GM19397 (cell line): ENCODE data around the gene LGSN.
"Not testable (repeated sequence)": the region's sequence is repeated elsewhere in the genome, so short reads cannot be mapped to it uniquely, and the experiment has no call there.

Source experiments
- ATAC-seq: cut with Tn5 transposase; IDR thresholded peaks from one replicate; pipeline ENCODE4 v1.9.1; 2021; ENCODE audit warnings: mild to moderate bottlenecking, moderate library complexity; ENCODE audit not compliant: unreplicated experiment

LGSN gene

GRCh38 chr6:63319939-63320338 is at the start of gene LGSN:
Gene LGSN, minus strand, starts transcription at chr6:63319983. Its CDS starts 40 bp downstream, at chr6:63319943.
- ATAC-seq: no peak

GRCh38 chr6:63368347-63368746 is 48.6 kb upstream of the LGSN start:
- ATAC-seq: no peak

- not testable (repeated sequence) for ATAC-seq
Observed at GRCh38 chr6:63362500-63363120, 42.8 kb upstream of the LGSN start.

GRCh38 chr6:63357384-63357783 is 37.6 kb upstream of the LGSN start:
- ATAC-seq: not testable (repeated sequence)

- ATAC-seq: no peak
Observed at GRCh38 chr6:63355632-63356031, 35.8 kb upstream of the LGSN start.

GRCh38 chr6:63353286-63353630 is 33.5 kb upstream of the LGSN start:
- no peak for ATAC-seq

- peak; percentile 94 for ATAC-seq
Observed at GRCh38 chr6:63352544-63353285, 32.9 kb upstream of the LGSN start.

- peak; percentile 31 for ATAC-seq
Observed at GRCh38 chr6:63352069-63352543, 32.3 kb upstream of the LGSN start.

GRCh38 chr6:63349401-63349800 is 29.6 kb upstream of the LGSN start:
- ATAC-seq: no peak

- ATAC-seq: no peak
Observed at GRCh38 chr6:63348836-63349235, 29.1 kb upstream of the LGSN start.

GRCh38 chr6:63347599-63347998 is 27.8 kb upstream of the LGSN start:
- ATAC-seq: no peak

- no peak for ATAC-seq
Observed at GRCh38 chr6:63346217-63346835, 26.5 kb upstream of the LGSN start.

- no peak for ATAC-seq
Observed at GRCh38 chr6:63340351-63340750, 20.6 kb upstream of the LGSN start.

GRCh38 chr6:63334652-63335051 is 14.9 kb upstream of the LGSN start:
- not testable (repeated sequence) for ATAC-seq

- ATAC-seq: no peak
Observed at GRCh38 chr6:63333440-63333839, 13.7 kb upstream of the LGSN start.

GRCh38 chr6:63326630-63327029 is 6.8 kb upstream of the LGSN start:
- not testable (repeated sequence) for ATAC-seq

GRCh38 chr6:63322981-63323380 is 3.2 kb upstream of the LGSN start:
- no peak for ATAC-seq

- ATAC-seq: no peak
Observed at GRCh38 chr6:63321821-63322220, 2.0 kb upstream of the LGSN start.

- ATAC-seq: no peak
Observed at GRCh38 chr6:63317641-63318040, 2.1 kb downstream of the LGSN start.

- ATAC-seq: peak; percentile 54
Observed at GRCh38 chr6:63316113-63316512, 3.7 kb downstream of the LGSN start.

GRCh38 chr6:63313111-63313510 is 6.7 kb downstream of the LGSN start:
- ATAC-seq: no peak
